HUES64 (cell line): ENCODE data around the gene HOXC5.
"Not testable (repeated sequence)": the region's sequence is repeated elsewhere in the genome, so short reads cannot be mapped to it uniquely, and the experiment has no call there.

Experiments used
- H3K27ac ChIP-seq: 2 replicates; pipeline ENCODE4 v1.7.0; 2013; ENCODE audit warnings: low read depth, low read length, inconsistent platforms
- H3K27me3 ChIP-seq: 2 replicates; pipeline ENCODE4 v1.6.1; 2013; ENCODE audit warnings: mild to moderate bottlenecking, low read length; ENCODE audit not compliant: insufficient read depth
- H3K36me3 ChIP-seq: 2 replicates; pipeline ENCODE4 v1.6.1; 2013; ENCODE audit warnings: mild to moderate bottlenecking, low read length; ENCODE audit not compliant: insufficient read depth
- H3K4me1 ChIP-seq: 2 replicates; pipeline ENCODE4 v1.6.1; 2013; ENCODE audit warnings: mild to moderate bottlenecking, low read length, moderate library complexity; ENCODE audit not compliant: insufficient read depth
- H3K4me3 ChIP-seq: 2 replicates; pipeline ENCODE4 v1.5.1; 2013; ENCODE audit warnings: mild to moderate bottlenecking, low read length, moderate library complexity
- H3K9ac ChIP-seq: 2 replicates; pipeline ENCODE4 v1.6.1; 2013; ENCODE audit warnings: mild to moderate bottlenecking, low read depth, low read length
- H3K9me3 ChIP-seq: 2 replicates; pipeline ENCODE4 v1.6.1; 2013; ENCODE audit warnings: low read depth, low read length; ENCODE audit not compliant: insufficient read depth
- WGBS: fragments of 150-250, 120-280 bp; methylation state at CpG from one replicate; pipeline ENCODE4 v1.1.7; 2013; ENCODE audit warnings: missing lambda C conversion rate; 5-methylcytosine and 5-hydroxymethylcytosine counted together

Gene HOXC5

GRCh38 chr12:54038871-54039414 is 6.1 kb downstream of the HOXC5 start:
- no peak overlapping the region for H3K27ac ChIP-seq
- no peak overlapping the region for H3K9ac ChIP-seq
- H3K4me1 ChIP-seq: no peaks in the 10 kb centered on the region
- no peak overlapping the region for H3K4me3 ChIP-seq
- peaks cover 100% of the 10 kb centered on the region for H3K27me3 ChIP-seq
- 21% methylated on average over 9 of the region's 9 CpGs for WGBS
- H3K9me3 ChIP-seq: no peaks in the 10 kb centered on the region
- H3K36me3 ChIP-seq: no peaks in the 10 kb centered on the region

GRCh38 chr12:54039417-54040147 is 6.7 kb downstream of the HOXC5 start:
- no peaks in the 10 kb centered on the region for H3K9me3 ChIP-seq
- H3K9ac ChIP-seq: no peak overlapping the region
- H3K27me3 ChIP-seq: peaks cover 100% of the 10 kb centered on the region
- H3K4me1 ChIP-seq: no peaks in the 10 kb centered on the region
- no peaks in the 10 kb centered on the region for H3K36me3 ChIP-seq
- H3K4me3 ChIP-seq: no peak overlapping the region
- no peak overlapping the region for H3K27ac ChIP-seq
- 11% methylated on average over 16 of the region's 16 CpGs for WGBS

GRCh38 chr12:54040148-54040494 is 7.3 kb downstream of the HOXC5 start:
- Histone ChIP-seq H3K4me3 (no peak overlapping the region), H3K27ac (no peak overlapping the region), H3K4me1 (no peaks in the 10 kb centered on the region), H3K9ac (no peak overlapping the region), H3K27me3 (peaks cover 100% of the 10 kb centered on the region), H3K36me3 (no peaks in the 10 kb centered on the region), H3K9me3 (no peaks in the 10 kb centered on the region)
- 52% methylated on average over 4 of the region's 4 CpGs for WGBS

GRCh38 chr12:54040648-54041047 is 7.8 kb downstream of the HOXC5 start:
- peaks cover 100% of the 10 kb centered on the region for H3K27me3 ChIP-seq
- no peaks in the 10 kb centered on the region for H3K36me3 ChIP-seq
- no peaks in the 10 kb centered on the region for H3K4me1 ChIP-seq
- H3K27ac ChIP-seq: no peak overlapping the region
- WGBS: 60% methylated on average over 2 of the region's 3 CpGs
- no peak overlapping the region for H3K4me3 ChIP-seq
- H3K9me3 ChIP-seq: no peaks in the 10 kb centered on the region
- no peak overlapping the region for H3K9ac ChIP-seq

DNA sequence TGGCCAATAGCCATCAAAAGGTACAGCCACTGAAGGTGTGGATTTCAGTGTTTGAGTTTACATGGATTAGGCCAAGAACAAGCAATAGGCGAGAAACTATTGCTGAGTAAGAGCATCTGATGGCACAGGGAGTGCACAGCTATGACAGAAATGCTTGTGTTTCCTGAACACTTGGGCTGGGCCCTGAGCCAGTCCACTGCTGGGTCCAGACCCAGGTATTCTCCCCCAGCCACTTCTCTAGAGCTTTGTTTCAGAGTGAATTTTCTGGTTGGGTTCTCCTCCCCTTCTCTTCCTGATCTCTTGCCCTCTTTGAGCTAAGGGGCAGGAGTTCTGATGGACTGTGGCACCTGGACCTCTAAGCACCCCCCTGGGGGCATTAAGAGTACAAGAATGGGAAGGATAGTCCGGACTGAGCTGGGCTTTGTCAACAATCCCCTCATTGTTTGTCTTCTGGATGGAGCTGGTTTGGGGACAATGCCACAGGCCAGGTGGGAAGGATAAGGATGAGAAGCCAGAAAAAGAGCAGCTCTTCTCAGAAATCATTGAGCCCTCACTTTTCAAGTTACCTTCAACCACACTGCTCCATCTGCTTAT is 8.3 kb downstream of the HOXC5 start:
- no peaks in the 10 kb centered on the region for H3K4me1 ChIP-seq
- H3K27me3 ChIP-seq: peaks cover 100% of the 10 kb centered on the region
- 32% methylated on average over 2 of the region's 2 CpGs for WGBS
- H3K27ac ChIP-seq: no peak overlapping the region
- H3K36me3 ChIP-seq: no peaks in the 10 kb centered on the region
- H3K9ac ChIP-seq: no peak overlapping the region
- H3K4me3 ChIP-seq: no peak overlapping the region
- H3K9me3 ChIP-seq: no peaks in the 10 kb centered on the region

DNA sequence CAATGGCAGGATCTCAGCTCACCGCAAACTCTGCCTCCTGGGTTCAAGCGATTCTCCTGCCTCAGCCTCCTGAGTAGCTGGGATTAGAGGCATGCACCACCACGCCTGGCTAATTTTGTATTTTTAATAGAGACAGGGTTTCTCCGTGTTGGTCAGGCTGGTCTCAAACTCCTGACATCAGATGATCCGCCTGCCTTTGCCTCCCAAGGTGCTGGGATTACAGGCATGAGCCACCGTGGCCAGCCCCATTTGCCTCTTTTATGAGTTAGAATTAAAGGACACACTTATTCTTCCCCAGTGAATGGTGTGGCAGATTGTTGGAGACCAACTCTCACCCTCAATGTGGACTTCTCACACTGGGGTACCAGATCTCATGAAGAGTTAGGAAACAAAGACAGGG is 9.2 kb downstream of the HOXC5 start:
- not testable (repeated sequence) for H3K9ac ChIP-seq, H3K9me3 ChIP-seq, H3K4me3 ChIP-seq, H3K27ac ChIP-seq, H3K4me1 ChIP-seq, H3K36me3 ChIP-seq
- 54% methylated on average over 6 of the region's 6 CpGs for WGBS
- H3K27me3 ChIP-seq: peaks cover 100% of the 10 kb centered on the region

DNA sequence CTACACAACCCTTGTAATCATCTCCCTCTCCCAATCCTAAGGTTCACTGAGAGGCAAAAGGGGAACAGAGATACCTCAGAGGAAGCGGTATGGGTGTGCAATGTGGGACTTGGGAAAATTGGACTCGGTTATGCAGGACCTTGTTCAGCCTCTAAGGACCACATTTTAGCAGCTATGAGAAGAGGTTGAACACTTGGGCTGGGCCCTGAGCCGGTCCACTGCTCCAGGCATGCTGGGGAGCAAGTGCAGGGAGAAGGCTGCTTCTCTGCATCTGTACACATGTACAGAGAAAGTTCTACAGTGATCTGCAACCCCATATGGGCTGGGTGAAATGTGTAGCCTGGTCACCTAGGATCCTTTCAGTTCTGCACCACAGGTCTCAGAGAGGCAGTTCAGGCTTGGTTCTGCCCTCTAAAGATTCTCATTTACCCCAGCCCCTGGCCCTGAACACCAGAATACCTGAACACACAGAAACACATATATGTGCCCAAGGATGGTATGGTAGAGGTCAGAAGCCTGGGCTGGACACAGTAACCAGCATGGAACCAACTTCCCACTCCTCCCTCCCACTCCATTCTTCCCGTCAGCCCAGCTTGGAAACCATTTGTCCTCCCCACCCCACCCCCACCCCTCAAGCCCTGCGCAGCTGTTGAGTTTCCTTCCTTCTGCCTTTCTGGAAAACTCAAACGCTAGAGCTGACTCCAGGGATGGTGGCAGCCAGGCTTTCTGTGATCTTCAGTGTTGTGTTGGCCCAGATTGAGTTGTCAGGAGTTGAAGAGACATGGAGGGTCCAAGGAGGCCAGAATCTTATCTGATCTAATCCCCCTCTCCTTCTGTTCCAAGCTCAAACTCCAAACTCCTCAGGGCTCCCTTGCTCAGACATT is 10.4 kb downstream of the HOXC5 start:
- Histone ChIP-seq H3K27me3 (peaks cover 100% of the 10 kb centered on the region), H3K36me3 (no peaks in the 10 kb centered on the region), H3K4me1 (peaks cover 3% of the 10 kb centered on the region; the same call in 1 of the 2 replicates), H3K9me3 (no peaks in the 10 kb centered on the region), H3K9ac (no peak overlapping the region), H3K4me3 (no peak overlapping the region), H3K27ac (no peak overlapping the region)
- 35% methylated on average over 6 of the region's 6 CpGs for WGBS

- no peak overlapping the region for H3K9ac ChIP-seq
- no peak overlapping the region for H3K4me3 ChIP-seq
- no peaks in the 10 kb centered on the region for H3K9me3 ChIP-seq
- whole genome bisulfite sequencing: 36% methylated on average over 5 of the region's 5 CpGs
- no peaks in the 10 kb centered on the region for H3K36me3 ChIP-seq
- peaks cover 100% of the 10 kb centered on the region for H3K27me3 ChIP-seq
- peaks cover 3% of the 10 kb centered on the region; the same call in 1 of the 2 replicates for H3K4me1 ChIP-seq
- H3K27ac ChIP-seq: no peak overlapping the region
These were observed 11.7 kb downstream of the HOXC5 start for GRCh38 chr12:54044425-54045103.

DNA sequence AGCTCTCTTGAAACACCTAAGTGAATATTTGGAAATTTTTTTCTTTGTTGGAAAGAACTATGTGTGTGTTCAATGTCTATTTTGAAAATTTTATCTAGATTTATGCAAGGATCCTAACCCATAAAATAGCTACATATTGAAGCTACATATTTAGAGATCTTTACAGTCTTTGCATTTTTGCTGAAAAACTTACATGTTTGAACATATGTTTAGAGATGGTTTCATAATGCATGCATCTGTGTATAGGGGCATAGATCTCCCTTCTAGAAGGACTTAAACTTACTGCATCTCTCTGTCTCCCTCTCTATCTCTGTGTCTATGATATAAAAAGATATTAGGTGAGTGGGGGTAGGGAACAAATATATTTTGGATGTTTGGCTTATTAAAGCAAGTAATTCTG is 12.6 kb downstream of the HOXC5 start:
- H3K27ac ChIP-seq: no peak overlapping the region
- H3K9ac ChIP-seq: no peak overlapping the region
- H3K4me1 ChIP-seq: peaks cover 7% of the 10 kb centered on the region; the same call in 1 of the 2 replicates
- no peaks in the 10 kb centered on the region for H3K9me3 ChIP-seq
- peaks cover 100% of the 10 kb centered on the region for H3K27me3 ChIP-seq
- H3K4me3 ChIP-seq: no peak overlapping the region
- no peaks in the 10 kb centered on the region for H3K36me3 ChIP-seq

- H3K9ac ChIP-seq: no peak overlapping the region
- H3K27ac ChIP-seq: no peak overlapping the region
- no peaks in the 10 kb centered on the region for H3K36me3 ChIP-seq
- H3K4me3 ChIP-seq: no peak overlapping the region
- 30% methylated on average over 15 of the region's 16 CpGs for WGBS
- peaks cover 100% of the 10 kb centered on the region for H3K27me3 ChIP-seq
- peaks cover 10% of the 10 kb centered on the region; the same call in 1 of the 2 replicates for H3K4me1 ChIP-seq
- H3K9me3 ChIP-seq: no peaks in the 10 kb centered on the region
These were observed 13.1 kb downstream of the HOXC5 start for GRCh38 chr12:54045868-54046521.
